CD4-positive, alpha-beta T cell (primary cell): ENCODE measurements around the gene KCNQ1. TPM values are rescaled to one million over a fixed set of nuclear protein-coding genes. Genes with fewer than 3 reads are reported as not detected.

Source experiments
- ATAC-seq: fragments of 200-7000 bp; cut with Tn5 transposase; one replicate; pipeline ENCODE4 v1.10.0; 2022; ENCODE audit warnings: mild to moderate bottlenecking; ENCODE audit not compliant: poor library complexity
- CTCF ChIA-PET: fragments of 350-600 bp; sonication (Branson Sonifier 250); formaldehyde crosslinking; loops from one replicate; lab custom pipeline; 2021; ENCODE audit warnings: antibody characterized with exemption, inconsistent platforms; lab: Charles Lee
- POLR2A ChIA-PET: fragments of 350-600 bp; sonication (Branson Sonifier 250); formaldehyde crosslinking; loops from one replicate; lab custom pipeline; 2021; ENCODE audit warnings: antibody characterized with exemption, inconsistent platforms; lab: Charles Lee
- DNase-seq, 14 experiments: peaks; one replicate each; pipeline ENCODE4 v3.0.0-alpha.2; 2013 to 2020; ENCODE audit warnings: mixed read lengths in 2 of 14
- H3K27ac ChIP-seq, 2 donors: one replicate each; pipeline versions ENCODE4 v1.5.1 to v1.7.0; 2013; ENCODE audit warnings: low read length in 2 of 2, low read depth in 1 of 2, mild to moderate bottlenecking in 1 of 2
- H3K27me3 ChIP-seq, 2 experiments: 1 replicate in 1 of 2; 2 replicates in 1 of 2; pipeline versions ENCODE4 v1.6.1 to v1.7.0; 2013; ENCODE audit warnings: low read length in 2 of 2, control low read depth in 1 of 2, mild to moderate bottlenecking in 1 of 2, moderate library complexity in 1 of 2; ENCODE audit not compliant: insufficient read depth in 2 of 2, control insufficient read depth in 1 of 2
- H3K36me3 ChIP-seq: one replicate; pipeline ENCODE4 v1.6.1; 2013; ENCODE audit warnings: low read length, control low read depth; ENCODE audit not compliant: insufficient read depth
- H3K4me1 ChIP-seq: one replicate; pipeline ENCODE4 v1.6.1; 2013; ENCODE audit warnings: low read length, control low read depth; ENCODE audit not compliant: insufficient read depth
- H3K4me3 ChIP-seq: one replicate; pipeline ENCODE4 v1.5.1; 2013; ENCODE audit warnings: mild to moderate bottlenecking, low read length, moderate library complexity
- H3K9me3 ChIP-seq, 2 experiments: 1 replicate in 1 of 2; 2 replicates in 1 of 2; pipeline versions ENCODE4 v1.6.1 to v1.7.0; 2013; ENCODE audit warnings: low read length in 2 of 2, mild to moderate bottlenecking in 2 of 2, control low read depth in 1 of 2, moderate library complexity in 1 of 2; ENCODE audit not compliant: control insufficient read depth in 1 of 2, insufficient read depth in 1 of 2
- H3K27ac Mint-ChIP-seq: one replicate; pipeline ENCODE4 v1.8.0; 2020; ENCODE audit warnings: mixed read lengths
- H3K27me3 Mint-ChIP-seq: one replicate; pipeline ENCODE4 v1.8.0; 2021; ENCODE audit warnings: mixed read lengths
- H3K36me3 Mint-ChIP-seq: one replicate; pipeline ENCODE4 v1.8.0; 2021; ENCODE audit warnings: low read depth, mixed read lengths
- H3K4me1 Mint-ChIP-seq: one replicate; pipeline ENCODE4 v1.8.0; 2021; ENCODE audit warnings: low read depth, mixed read lengths
- H3K4me3 Mint-ChIP-seq: one replicate; pipeline ENCODE4 v1.8.0; 2020; ENCODE audit warnings: mild to moderate bottlenecking, mixed read lengths
- H3K9me3 Mint-ChIP-seq: one replicate; pipeline ENCODE4 v1.8.0; 2020; ENCODE audit warnings: mixed read lengths
- intact Hi-C, 2 experiments: fragments of 100-400 bp; cut with DNase I in 1 of 2; cut with micrococcal nuclease in 1 of 2; formaldehyde crosslinking; loops; one replicate each; pipeline versions ENCODE4 v1.15.1 to v1.9.0; 2023 to 2025; cut with DNase I, micrococcal nuclease
- total RNA-seq, 174 experiments: library from RNA in 2 of 174; stranded (reverse) in 2 of 174; gene quantifications; one replicate each; pipeline ENCODE4 v1.2.3 and lab custom pipeline; 2021 to 2026
- TF ChIP-seq, protein P1 (sequence below): fragments of 200-600 bp; IDR thresholded peaks from one replicate; pipeline ENCODE4 v1.8.0; 2022; ENCODE audit warnings: antibody characterized with exemption, mild to moderate bottlenecking

KCNQ1 gene
- total RNA-seq, 2 experiments from 2014 or later, result 31.3 to 33.1 TPM

DNA sequence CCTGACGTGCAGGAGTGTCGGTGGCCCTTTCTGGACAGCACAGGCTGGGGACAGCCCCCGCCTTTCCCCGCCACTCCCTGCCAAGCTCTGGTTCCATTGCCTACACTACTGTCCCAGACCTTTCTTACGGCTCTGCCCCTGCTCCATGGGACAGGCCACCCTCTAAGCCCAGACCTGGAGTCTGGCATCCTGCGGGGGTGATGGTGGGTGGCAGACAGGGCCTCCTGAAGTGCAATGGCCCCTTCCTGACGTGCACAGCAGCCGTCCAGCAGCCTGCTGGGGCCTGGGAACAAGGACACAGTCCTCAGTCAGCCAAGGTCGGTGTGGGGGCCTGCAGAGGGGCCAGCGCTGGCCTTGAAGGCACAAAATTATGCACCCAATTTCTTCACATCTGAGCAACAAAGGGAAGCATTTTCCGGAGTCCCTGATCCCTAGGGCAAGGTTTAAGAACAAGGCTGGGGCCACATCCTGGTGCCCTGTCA, 334.7 kb downstream of the KCNQ1 start:
- ChIA-PET CTCF (no interaction called here), POLR2A (no interaction called here)
- H3K27me3 ChIP-seq, result no peaks in the 10 kb centered on the region
- H3K4me3 ChIP-seq, result no peak overlapping the region
- peaks cover 7% of the 10 kb centered on the region for H3K4me1 ChIP-seq
- peaks cover 0 to 8% of the 10 kb centered on the region in 2 experiments for H3K9me3 ChIP-seq
- Mint-ChIP-seq H3K27me3 (no peaks in the 10 kb centered on the region), H3K36me3 (peaks cover 19% of the 10 kb centered on the region), H3K27ac (no peak overlapping the region), H3K9me3 (no peaks in the 10 kb centered on the region), H3K4me1 (peaks cover 6% of the 10 kb centered on the region), H3K4me3 (no peak overlapping the region)
- ATAC-seq, result no peak
- intact Hi-C loops, result no loop called here
- no peak overlapping the region for H3K27ac ChIP-seq
- H3K36me3 ChIP-seq, result no peaks in the 10 kb centered on the region
- DNase-seq, result peak in 3 of 14 experiments; percentile 2 to 27 (median 6)
- TF ChIP-seq, protein P1, sequence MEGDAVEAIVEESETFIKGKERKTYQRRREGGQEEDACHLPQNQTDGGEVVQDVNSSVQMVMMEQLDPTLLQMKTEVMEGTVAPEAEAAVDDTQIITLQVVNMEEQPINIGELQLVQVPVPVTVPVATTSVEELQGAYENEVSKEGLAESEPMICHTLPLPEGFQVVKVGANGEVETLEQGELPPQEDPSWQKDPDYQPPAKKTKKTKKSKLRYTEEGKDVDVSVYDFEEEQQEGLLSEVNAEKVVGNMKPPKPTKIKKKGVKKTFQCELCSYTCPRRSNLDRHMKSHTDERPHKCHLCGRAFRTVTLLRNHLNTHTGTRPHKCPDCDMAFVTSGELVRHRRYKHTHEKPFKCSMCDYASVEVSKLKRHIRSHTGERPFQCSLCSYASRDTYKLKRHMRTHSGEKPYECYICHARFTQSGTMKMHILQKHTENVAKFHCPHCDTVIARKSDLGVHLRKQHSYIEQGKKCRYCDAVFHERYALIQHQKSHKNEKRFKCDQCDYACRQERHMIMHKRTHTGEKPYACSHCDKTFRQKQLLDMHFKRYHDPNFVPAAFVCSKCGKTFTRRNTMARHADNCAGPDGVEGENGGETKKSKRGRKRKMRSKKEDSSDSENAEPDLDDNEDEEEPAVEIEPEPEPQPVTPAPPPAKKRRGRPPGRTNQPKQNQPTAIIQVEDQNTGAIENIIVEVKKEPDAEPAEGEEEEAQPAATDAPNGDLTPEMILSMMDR, result no peak

DNA sequence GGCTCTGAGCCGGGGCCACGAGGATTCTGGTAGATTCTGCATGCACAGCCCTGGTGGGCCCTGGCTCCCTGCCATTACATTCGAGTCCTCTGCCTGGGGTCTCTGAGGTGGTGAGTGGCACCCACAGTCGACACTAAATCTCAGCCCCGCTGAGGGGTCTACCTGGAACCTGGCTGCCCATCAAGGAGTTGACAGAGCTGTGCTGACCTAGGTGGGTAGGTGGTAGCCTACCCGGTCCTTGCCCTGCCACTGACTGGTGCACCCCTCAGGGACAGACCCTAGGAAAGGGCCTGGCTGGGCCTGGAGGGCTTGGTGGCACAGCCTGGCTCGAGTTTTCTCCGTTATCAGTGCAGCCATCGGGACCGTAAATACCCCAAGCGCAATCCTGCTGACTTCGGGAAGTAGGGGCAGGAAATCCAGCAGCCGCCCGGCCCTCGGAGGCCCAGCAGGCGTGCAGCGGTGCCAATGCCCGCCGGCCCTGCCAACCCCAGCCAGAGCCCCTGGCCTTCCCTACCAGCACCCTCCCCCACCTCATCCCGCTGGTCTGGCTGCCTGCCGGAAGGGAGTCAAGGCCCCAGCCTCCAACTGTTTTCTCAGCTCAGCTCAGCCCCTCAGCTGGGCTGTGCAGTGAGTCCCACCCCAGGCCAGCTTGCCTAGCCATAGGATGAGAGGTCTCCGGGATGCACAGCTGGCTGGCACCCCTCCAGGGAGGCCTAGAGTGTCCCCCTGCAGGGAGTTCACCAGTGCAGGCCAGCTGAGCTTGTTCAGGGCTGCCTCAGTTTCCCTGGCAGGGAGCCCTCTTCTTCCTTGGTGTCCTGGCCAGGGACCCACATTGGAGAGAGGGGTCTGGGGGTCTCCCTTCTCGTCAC, 335.4 kb downstream of the KCNQ1 start:
- DNase-seq, result peak in 2 of 14 experiments; percentile 2 to 25
- CTCF ChIA-PET, result no interaction called here

DNA sequence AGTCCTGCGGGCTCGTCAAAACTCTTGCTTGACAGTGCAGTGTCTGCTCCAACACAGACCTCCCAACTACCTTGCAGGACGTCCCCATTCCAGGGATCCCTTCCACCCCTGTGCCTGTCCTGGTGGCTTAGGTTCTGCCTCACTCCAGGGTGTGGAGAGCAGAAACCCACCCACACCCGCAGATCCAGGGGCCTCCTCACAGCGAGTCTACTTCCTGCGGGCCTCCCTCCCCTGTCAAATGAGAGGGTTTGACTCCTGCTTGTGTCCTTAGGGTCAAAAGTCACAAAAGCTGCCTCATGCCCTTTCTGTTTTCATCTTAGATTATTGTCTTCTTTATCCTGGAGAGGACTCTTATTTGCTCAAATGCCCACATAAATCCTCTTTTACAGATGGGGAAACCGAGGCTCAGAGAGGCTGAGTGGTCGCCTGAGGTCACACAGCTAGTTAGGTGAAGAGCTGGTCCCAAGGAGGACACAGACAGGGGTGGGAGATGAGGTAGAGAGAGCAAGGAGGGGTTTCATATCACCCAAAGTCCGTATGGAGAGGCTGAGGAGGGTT, 336.1 kb downstream of the KCNQ1 start:
- DNase-seq (no peak), ATAC-seq (no peak)
- CTCF ChIA-PET, result no interaction called here
- Histone ChIP-seq H3K27ac (no peak overlapping the region), H3K27me3 (no peaks in the 10 kb centered on the region), H3K36me3 (no peaks in the 10 kb centered on the region), H3K9me3 (peaks cover 0 to 8% of the 10 kb centered on the region in 2 experiments), H3K4me3 (no peak overlapping the region), H3K4me1 (no peaks in the 10 kb centered on the region)
- H3K9me3 Mint-ChIP-seq, result no peaks in the 10 kb centered on the region
- intact Hi-C loops, result no loop called here
- H3K27ac Mint-ChIP-seq, result no peak overlapping the region
- H3K4me3 Mint-ChIP-seq, result no peak overlapping the region
- POLR2A ChIA-PET, result no interaction called here
- no peaks in the 10 kb centered on the region for H3K4me1 Mint-ChIP-seq
- H3K36me3 Mint-ChIP-seq, result peaks cover 19% of the 10 kb centered on the region
- TF ChIP-seq, protein P1, result no peak
- no peaks in the 10 kb centered on the region for H3K27me3 Mint-ChIP-seq

More for the DNA sequence above, 335.4 kb downstream of the KCNQ1 start:
- H3K36me3 ChIP-seq, result no peaks in the 10 kb centered on the region
- Mint-ChIP-seq H3K27ac (no peak overlapping the region), H3K4me1 (no peaks in the 10 kb centered on the region), H3K27me3 (no peaks in the 10 kb centered on the region), H3K4me3 (no peak overlapping the region), H3K9me3 (no peaks in the 10 kb centered on the region), H3K36me3 (peaks cover 19% of the 10 kb centered on the region)
- intact Hi-C loops, result no loop called here
- peaks cover under 1% of the 10 kb centered on the region for H3K4me1 ChIP-seq
- no peaks in the 10 kb centered on the region for H3K27me3 ChIP-seq
- TF ChIP-seq, protein P1, result no peak
- peaks cover 0 to 8% of the 10 kb centered on the region in 2 experiments for H3K9me3 ChIP-seq
- H3K27ac ChIP-seq, result no peak overlapping the region
- ATAC-seq, result no peak
- H3K4me3 ChIP-seq, result no peak overlapping the region
- POLR2A ChIA-PET, result no interaction called here
